NCI-H1436 treated with DMSO at 0.1 percent for 48 hours (cell line): ENCODE data around the gene MRFAP1L1.
A peak's percentile ranks its signal among the peaks of the same experiment; 100 is the strongest.
"Not testable (repeated sequence)": the region's sequence is repeated elsewhere in the genome, so short reads cannot be mapped to it uniquely, and the experiment has no call there.

ENCODE experiments used
- DNase-seq: peaks from one replicate; lab custom pipeline; 2025; lab: John Stamatoyannopoulos, UW

The MRFAP1L1 gene

DNA sequence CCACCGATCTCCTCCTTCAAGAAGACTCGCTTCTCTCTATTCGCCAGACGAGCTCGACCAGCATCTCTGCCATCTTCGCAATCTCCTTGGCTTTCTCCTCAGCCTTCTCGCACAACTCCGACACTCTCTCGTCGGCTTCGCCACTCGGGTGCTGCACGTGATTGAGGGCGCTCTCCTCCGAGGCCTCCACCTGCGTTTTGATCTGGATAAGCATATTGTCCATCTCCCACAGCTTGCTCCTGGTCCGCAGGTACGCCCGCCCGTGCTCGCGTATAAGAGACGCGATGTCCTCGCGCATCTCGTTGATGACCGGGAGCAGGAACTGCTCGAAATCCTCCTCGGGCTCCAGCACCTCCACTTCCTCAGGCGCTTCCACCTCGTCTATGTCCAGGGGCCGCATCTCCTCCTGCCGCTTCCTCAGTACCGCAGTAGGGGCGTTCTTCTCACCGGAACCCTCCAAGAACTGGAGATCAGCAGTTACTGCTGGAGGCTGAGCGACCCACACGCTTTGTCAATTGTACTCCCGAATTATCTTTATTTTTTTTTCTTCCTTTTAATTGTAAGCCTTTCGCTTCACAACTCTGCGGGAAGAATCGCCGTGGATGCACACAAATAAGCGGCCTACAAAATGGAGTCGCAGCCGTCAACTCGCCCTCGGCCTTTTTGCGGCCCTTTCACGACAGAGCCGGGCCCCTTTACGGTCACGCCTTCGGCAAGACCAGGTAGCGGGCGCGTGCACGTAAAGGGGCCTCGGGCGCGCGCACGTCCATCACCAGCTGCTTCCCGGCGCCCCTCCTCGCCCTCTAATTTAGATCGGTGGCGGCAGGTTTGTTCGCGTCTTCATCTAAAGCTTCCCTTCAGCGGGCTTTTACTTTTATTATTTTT, at the start of gene MRFAP1L1:
TSS of gene MRFAP1L1 (minus strand) at position 636 of the 885 bp plus-strand sequence. CDS start at position 400, 236 bp downstream.
- peak; percentile 60 for DNase-seq

GRCh38 chr4:6758728-6759127, 49.1 kb upstream of the MRFAP1L1 start:
- DNase-seq, result no peak

DNA sequence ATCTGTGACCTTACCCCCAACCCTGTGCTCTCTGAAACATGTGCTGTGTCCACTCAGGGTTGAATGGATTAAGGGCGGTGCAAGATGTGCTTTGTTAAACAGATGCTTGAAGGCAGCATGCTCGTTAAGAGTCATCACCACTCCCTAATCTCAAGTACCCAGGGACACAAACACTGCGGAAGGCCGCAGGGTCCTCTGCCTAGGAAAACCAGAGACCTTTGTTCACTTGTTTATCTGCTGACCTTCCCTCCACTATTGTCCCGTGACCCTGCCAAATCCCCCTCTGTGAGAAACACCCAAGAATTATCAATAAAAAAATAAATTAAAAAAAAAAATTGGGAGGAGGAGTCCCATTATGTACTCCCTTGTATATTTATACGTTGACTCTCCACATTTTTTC, 46.7 kb upstream of the MRFAP1L1 start:
- not testable (repeated sequence) for DNase-seq

DNA sequence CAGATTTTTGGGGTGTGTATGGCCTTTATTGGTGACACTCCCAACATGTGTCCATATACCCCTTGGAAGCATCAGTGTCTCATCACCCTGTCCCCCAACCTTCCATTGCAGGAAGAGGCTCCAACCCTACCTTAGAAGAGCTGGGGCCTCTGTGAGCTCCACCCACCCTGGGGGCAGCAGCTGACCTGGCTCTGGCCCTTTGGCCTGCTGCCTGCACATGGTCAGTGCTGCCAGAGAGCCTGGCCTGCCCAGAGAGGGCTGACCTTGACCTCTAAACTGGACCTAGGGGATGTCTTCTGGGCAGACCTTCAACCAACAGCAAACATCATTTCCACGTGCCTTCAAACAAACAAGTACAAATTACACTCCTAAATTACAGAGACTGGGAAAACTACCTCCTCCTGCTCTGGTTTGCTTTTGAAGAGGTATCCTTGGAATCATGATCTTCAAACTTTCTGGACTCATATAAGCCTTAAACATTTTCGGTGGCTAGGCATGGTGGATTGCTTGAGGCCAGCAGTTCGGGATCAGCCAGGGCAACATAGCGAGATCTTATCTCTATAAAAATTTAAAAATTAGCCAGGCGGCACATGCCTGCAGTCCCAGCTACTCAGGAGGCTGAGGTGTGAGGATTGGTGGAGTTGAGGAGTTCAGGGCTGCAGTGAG, 45.6 kb upstream of the MRFAP1L1 start:
- no peak for DNase-seq

DNA sequence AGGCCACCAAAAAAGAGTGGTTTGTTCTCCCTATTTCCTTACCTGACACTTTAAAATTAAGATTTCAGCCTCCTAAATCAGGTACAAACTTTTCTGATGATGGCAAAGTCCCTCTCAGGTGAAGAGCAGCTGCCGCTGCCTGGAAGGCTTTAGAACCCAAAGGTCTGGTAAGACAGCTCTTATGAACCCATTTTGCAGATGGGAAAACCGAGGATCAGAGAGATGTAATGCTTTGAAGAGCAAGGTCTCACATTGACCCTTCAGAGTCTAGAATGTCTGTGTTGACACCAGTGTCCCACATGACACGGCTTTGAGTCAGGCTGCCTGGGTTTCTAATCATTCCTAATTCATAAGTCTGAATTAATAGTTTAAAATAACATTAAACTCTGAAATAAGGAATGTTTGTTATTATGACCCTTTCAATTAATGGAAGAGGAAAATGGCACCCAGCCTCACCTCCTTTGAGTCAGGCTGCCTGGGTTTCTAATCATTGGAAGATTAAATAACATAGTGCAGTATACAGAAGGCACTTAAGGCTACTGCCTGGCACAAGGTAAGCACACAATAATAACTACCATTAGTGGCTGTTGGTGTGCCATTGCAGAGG, 44.9 kb upstream of the MRFAP1L1 start:
- no peak for DNase-seq

- no peak for DNase-seq
These were observed 44.2 kb upstream of the MRFAP1L1 start for GRCh38 chr4:6753891-6754290.

GRCh38 chr4:6753103-6753560, 43.5 kb upstream of the MRFAP1L1 start:
- DNase-seq, result no peak

GRCh38 chr4:6752486-6752829, 42.8 kb upstream of the MRFAP1L1 start:
- no peak for DNase-seq

GRCh38 chr4:6751611-6752485, 42.2 kb upstream of the MRFAP1L1 start:
- DNase-seq, result no peak

DNA sequence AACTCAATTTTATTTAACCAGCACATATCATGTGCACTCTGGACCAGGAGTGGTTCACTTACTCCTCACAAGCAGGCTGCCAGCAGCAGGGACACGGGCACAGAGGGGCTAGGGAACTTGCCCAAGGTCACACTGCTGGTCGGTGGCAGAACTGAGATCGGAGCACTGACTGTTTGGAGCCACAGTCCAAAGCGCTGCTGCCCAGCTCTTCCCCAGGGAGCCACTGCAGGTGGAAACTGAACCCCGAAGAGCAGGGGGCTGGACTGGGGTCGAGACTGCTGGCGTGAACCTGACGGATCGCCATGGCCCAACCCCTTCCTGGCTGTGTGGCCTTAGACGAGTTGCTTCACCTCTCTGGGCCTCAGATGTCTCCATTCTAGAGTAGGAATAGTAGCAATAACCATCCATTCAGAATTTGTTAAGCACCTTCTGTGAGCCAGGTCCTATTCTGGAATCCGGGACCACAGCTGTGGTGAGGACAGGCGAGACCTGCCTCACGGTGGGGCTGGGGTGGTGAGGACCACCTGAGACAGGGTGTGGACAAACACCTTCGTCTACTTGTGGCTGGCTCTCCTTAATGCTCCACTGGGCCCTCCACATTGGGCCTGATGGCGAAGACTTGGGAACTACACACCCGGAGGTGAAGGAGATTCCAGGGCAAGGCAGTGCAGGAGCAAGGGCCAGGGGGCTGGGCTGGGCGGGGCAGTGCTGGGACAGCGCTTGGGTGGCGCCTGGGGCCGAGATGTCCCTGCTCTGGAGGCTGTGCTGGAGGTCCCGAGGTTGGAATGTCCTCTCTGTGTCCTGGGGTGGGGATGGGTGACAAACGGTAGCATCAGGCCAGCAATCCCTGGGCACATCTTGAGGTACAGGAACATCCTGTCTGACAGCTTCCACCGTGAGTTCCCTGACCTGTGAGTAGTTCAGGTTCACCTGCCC, 40.9 kb upstream of the MRFAP1L1 start:
- DNase-seq, result no peak

GRCh38 chr4:6749340-6750171, 39.9 kb upstream of the MRFAP1L1 start:
- DNase-seq, result no peak

DNA sequence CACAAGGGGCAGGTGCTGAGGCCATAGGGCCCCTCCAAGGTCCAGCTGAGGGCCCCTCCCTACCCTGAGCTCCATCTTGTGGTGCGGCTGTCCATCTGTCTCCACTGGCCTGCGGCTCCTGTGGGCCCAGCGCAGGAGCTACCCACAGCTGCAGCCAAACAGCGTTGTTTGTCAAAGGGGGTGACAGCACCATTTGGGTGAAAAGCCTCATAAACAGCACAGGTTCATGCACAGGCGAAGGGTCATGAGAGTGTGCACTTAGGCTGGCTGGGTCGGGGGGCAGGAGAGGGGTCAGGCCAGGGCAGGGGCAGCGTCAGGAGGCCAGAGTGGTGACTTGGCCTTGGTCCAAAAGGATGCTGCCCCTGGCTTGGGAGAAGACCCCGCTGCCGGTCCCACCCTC, 38.6 kb upstream of the MRFAP1L1 start:
- DNase-seq, result no peak

GRCh38 chr4:6747294-6748051, 37.8 kb upstream of the MRFAP1L1 start:
- DNase-seq, result no peak

DNA sequence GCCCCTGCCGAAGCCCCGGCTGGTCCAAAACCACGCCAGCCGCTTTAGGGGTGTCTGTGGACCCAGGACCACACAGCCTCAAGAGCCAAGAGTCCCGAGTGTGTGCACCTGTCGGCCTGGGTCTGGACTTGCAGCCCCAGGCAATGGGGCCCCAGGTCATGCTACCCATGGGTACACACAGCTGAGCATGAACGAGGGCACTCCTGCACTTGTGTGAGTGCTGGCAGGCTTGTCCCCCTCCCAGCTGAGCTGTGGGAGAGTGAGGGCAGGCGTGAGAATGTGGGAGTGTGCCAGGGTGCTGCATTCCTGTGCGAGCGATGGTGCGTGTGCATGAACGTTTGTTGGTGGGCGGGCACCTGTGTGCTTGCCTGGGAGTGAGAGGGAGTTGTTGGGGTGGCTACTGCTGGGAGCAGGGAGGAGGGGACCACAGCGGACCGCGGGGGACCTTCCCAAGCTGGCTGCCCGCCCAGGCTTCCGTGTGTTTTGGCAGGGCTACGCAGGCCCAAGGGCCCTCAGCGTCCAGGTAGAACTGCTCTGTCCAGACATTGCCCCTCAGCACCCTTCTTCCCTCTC, 37.1 kb upstream of the MRFAP1L1 start:
- no peak for DNase-seq

DNA sequence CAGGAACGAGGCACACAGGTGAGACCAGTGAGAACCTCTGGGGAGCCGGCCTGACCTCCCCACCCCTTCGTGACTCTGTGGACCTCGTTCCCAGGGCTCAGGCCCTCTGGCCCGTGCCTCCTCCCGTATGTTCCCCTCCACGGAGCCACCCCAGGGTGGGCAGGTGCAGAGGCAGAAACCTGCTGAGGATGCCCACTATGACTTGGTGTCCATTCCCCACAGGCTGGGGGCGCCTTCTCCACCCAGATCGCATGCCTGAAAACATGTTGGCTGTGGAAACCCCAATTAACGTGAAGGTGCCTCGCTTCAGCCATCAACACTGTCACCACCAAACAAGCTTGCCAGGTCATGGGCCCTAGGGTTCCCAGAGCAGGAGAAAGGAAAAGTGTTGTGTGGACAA, 33.3 kb upstream of the MRFAP1L1 start:
- no peak for DNase-seq

DNA sequence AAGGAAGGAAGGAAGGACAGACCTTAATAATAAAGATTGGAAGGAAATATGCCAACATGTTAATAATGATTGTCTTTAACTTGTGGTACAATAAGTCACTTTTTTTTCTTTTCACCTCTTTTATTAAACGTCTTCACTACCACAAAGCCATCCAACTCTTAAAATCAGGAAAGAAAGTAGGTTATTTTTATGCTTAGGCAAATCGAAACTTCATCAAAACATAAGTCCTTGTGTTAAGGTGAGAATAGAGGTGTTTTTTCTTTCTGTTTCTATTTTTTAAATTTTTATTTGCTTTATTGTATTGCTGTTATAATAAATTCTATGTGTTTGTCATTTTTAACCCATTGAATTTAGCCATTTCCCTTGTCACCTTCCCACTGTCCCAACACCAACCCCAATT, 32.8 kb upstream of the MRFAP1L1 start:
- DNase-seq, result no peak

DNA sequence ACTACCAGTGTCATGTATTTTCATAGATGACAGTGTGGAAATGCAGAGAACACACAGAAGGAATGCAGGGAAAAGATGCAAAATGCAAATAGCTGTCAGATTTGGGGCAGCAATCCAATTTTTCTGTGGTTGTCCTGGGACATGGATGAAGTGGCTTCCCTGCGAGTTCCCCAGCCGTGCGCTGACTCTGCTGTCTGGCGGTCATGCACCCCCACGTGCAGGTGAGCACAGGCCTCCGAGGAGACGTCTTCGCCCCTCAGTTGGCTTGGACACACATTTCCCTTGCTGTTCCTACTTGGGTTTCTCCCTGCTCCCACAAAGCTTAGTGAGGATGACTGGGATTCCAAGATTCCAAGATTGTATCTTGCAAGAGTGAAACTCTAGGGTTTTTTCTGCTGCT, 30.7 kb upstream of the MRFAP1L1 start:
- no peak for DNase-seq

- no peak for DNase-seq
These were observed 30.3 kb upstream of the MRFAP1L1 start for GRCh38 chr4:6739920-6740319.
